Stimulated activated CD4-positive, alpha-beta T cell treated with anti-CD3 and anti-CD28 coated beads, Interleukin-15, amount 100 ng/mL, for 48 hours (primary cell): ENCODE data around the gene ANTXR1.

Experiments used
- DNase-seq, 2 donors: peaks; one replicate each; pipeline ENCODE4 v3.0.0-alpha.2; 2020; ENCODE audit warnings: low read depth in 2 of 2

The ANTXR1 gene

DNA sequence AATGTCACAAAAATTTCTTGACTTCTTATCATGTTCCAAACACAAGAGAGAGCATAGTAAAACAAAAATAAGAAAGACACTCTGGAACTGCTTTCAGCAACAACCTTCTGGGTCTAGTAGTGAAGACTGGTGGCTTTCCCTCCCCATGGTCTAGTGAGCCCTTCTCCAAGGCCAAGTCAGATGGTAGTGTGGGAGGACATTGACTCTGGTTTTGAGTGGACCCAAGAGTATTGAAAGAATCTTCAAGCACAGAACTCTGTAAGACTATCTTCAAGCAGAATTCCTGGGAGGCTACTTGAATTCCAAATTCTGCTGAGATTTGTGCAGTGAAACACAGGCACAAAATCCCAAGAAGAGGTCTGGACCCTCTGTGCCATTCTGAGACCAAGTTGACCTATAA lies 21.1 kb downstream of the ANTXR1 start:
- DNase-seq: no peak

DNA sequence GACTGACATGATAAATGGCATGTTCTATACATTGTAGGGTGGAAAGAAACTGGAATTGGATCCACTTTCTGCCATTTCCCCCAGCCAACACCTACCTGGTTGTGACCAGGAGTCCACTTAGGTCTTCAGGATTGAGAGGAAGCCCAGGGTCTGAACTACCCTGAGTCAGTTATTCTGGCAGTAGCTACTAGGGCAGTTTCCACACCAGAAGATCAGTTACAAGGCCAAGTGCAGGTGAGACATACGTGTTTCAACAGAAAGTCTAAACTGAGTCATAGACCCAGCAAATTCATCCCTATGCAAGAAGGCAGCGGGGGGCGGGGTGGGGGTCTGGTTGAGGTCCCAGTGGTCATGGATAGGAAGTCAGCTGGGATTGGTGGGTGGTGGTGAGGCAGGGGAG lies 21.9 kb downstream of the ANTXR1 start:
- DNase-seq: no peak

DNA sequence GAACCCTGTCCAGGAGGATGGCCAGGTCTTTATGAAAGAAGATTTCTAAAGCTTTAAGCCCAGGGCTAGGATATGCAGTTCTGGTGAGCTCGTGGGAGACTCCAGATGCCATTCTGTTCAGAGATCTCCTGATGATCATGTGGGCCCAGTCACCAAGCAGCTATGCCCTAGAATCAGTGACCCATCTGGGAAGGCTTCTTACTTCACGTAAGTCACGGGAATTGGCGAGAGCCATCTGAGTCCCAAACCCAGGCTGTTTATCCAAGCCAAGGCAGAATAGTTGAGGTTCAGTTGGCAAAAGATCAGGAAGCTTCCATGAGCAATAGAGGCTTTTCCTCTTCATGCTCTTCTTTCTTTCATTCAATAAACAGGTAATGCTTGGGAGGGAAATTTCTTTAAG lies 23.9 kb downstream of the ANTXR1 start:
- no peak for DNase-seq

GRCh38 chr2:69041214-69041613 lies 28.2 kb downstream of the ANTXR1 start:
- DNase-seq: no peak

- no peak for DNase-seq
These were observed 30.9 kb downstream of the ANTXR1 start for GRCh38 chr2:69043736-69044400.

- no peak for DNase-seq
These were observed 33.3 kb downstream of the ANTXR1 start for GRCh38 chr2:69046221-69046662.

DNA sequence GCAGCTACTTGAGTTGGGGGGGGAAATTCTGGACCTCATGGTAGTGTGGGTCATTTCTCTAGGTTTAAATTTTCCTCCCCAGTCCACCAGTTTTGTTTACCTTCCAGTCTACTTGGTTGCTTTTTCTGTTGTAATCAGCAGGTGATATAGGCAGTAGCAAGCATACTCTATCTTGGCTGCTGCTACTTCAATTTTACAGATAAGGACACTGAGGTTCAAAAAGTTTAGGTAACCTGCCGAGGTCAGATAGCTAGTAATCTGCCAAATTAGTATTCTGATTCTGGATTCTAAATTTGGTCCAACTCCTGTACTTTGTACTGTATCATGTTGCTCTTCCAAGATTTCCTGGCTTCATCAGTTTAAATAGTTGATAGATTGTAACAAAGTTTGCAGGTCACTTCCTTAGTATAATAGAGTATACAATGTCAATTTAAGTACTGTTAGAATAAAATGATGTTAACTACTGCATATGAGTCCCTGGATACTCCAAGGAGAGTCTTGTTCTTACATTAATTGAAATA lies 34.7 kb downstream of the ANTXR1 start:
- no peak for DNase-seq

DNA sequence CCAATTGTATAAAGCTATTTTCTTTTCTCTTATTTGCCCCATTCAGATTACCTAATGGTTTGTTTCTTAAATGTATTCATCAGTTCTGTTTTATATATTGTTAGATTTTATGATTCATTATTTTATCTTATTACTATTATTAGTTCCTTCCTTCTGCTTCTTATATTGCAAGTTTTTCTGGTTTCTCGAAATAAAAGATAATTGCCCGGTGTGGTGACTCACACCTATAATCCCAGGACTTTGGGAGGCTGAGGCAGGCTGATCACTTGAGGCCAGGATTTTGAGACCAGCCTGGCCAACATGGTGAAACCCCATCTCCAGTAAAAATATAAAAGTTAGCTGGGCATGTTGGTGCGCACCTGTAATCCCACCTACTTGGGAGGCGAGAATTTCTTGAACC lies 37.8 kb downstream of the ANTXR1 start:
- DNase-seq: no peak

- DNase-seq: no peak
These were observed 40.5 kb downstream of the ANTXR1 start for GRCh38 chr2:69053416-69053965.

DNA sequence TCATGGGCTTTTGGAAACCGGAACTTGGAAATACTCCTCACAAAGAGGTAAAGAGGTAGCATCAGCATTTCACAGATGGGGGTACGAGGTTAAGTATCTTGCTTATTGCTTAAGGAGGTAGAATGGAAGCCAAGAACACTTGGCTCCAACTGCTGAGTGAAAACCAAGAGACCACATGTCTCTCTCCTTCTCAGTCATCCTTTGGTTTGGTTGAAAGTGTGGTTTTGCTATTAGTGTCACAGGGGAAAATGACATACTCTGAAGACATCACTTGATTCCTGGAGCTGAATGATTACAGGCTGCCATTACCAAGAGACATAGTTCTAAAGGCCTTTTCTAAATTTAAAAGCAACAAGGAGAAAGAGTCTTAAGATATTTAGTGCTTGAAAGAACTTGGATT lies 41.5 kb downstream of the ANTXR1 start:
- no peak for DNase-seq

DNA sequence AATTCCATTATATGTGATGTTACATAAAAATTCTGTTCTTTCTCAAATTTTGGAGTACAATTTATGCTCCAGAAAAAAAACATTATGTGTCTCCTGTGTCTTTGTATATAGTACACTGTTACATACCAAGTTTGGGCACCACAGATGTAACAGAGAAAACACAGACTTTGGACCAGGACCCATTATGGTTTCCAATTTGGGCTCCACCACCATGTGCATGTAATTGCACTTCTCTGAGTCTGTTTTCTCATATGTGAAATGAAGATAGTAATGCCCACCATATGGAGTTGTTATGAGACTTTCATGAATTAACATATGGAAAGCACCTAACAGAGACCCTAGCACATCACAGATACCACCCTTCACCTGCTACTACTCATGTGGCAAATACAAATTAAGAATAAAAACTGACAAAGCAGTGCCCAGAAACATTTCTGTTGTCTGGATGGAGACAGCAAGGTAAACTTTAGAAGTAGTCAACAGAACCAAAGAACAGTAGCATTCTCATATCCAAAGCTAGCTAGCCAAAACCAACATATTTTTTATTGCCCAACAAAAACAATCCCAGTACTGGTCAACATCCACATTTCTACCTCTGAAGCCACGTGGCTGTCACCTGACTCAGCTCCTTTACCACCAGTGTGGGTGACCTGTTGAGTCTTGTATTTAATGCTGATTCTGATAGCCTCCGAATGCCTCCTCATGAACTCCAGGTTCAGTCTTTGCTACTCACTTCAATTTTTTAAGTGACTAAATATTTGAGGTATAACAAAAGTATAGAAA lies 42.9 kb downstream of the ANTXR1 start:
- DNase-seq: no peak

DNA sequence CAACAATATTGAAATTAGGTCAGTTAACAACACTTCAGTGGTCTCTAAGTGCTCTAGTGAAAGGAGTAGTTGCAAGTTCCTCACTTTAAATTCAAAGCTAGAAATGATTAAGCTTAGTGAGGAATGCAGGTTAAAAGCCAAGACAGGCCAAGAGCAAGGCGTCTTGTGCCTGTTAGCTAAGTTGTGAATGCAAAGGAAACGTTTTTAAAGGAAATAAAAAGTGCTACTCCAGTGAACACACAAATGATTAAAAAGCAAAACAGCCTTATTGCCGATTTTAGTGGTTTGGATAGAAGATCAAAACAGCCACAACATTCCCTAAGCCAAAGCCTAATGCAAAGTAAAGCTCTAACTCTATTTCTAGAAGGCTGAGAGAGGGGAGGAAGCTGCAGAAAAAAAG lies 44.7 kb downstream of the ANTXR1 start:
- DNase-seq: no peak

DNA sequence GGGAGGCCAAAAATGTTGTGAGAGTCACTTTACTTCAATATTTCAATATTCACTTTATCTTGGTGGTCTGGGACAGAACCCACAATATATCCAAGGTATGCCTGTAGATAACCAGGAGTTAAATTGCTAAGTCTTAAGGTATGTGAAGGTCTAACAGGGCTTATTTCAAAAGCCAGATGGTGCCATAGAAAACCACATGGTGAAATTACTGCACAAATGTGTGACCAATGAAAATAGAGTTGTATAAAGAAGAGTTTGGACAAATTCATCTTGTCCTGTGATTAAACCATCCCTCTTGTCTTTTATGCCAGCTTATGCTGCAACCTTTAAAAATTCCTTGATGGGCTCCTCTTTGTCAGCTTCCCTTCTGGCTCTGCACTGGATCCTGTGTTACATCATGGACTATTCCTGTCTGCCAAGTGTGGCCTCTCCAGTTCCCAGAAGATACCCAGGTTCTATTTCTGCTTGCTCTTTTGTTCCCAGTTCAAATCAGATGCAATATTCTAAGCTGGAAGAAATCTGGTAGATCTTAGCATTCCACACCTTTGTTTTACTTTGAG lies 46.8 kb downstream of the ANTXR1 start:
- DNase-seq: no peak

GRCh38 chr2:69060938-69061501 lies 48.0 kb downstream of the ANTXR1 start:
- DNase-seq: no peak

DNA sequence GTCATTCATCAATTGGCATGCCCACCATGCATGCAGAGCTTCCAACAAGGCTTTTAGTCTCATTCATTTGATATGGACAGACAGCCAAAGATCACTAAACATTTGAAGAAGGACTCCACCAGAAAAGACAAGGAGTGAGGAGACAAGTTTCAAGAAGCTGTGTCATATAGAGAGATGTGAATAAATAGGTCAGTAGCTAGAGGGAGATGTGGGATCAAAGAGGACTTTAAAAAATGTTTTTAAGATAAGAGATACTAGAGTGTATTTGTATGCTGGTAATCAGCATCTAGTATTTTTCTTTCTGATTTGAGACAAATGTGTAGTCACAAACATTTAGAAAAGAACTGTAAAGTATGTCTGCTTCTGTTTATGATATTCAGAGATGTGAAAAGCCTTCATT lies 48.5 kb downstream of the ANTXR1 start:
- no peak for DNase-seq

- DNase-seq: no peak
These were observed 49.5 kb downstream of the ANTXR1 start for GRCh38 chr2:69062307-69062962.

DNA sequence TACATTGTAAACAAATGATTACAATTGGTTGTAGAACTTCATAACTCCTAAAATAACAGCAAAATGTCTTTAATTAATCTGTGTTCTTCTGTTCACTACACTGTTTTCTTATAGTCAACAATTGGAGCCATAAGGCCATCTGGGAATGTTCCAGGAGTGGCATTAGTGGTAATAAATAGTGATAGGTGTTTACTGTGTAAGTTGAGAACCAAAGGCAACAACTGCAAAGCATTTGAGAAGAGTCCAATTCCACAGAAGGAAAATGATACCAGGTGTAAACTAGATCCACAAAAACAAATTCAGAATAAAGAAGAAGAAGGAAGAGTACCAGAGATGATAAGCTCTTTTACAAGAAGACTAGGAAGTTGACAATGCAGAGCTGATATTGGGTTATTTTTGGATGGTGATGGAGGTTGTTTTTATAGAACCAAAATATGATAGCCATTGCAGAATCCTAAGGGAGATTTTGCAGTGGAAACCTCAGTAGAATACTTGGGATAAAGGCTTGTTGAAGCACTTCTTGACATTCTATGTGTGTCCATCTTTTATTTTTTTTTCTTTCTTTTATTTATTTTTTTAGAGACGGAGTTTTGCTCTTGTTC lies 52.9 kb downstream of the ANTXR1 start:
- DNase-seq: no peak

DNA sequence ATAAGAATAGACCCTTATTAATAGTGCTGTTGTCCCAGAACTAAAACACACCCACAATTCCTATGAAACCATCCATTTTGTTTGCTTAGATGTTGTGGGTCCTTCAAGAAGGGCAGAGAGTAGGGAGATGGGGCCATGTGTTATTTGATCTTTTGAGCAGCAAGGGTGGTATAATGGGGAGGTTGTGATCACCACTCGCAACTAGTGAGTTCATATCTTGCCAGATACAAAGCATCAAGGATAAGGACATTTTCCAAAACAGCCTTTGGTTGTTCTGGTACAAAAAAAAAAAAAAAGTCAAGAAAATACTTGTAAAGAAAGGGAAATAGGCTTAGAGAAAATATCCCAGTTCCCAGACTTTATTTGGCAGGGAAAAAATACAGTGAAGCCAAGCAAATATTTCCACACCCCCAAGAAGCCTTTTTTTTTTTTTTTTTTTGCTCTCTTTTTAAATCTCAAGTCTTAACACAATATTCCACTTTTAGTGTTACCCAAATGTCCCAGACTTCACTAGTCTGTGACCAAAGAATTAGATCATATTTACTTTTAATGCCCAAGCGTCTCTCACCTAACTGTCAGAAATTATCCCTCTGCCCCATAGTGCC lies 54.1 kb downstream of the ANTXR1 start:
- DNase-seq: no peak

- DNase-seq: no peak
These were observed 54.9 kb downstream of the ANTXR1 start for GRCh38 chr2:69067866-69068265.

GRCh38 chr2:69070969-69071368 lies 58.0 kb downstream of the ANTXR1 start:
- no peak for DNase-seq
